OCI-LY3 (cell line): ENCODE measurements around the gene HAUS2.

Experiments used
- H2AFZ ChIP-seq: fragments of 200-600, 300-600 bp; shearing (Covaris generic); 2 replicates; pipeline ENCODE4 v1.6.0; 2014; ENCODE audit warnings: antibody characterized with exemption, low read depth, low read length
- H3K27ac ChIP-seq: fragments of 200-600, 300-600 bp; sonication (generic); 2 replicates; pipeline ENCODE4 v1.5.1; 2014; ENCODE audit warnings: mild to moderate bottlenecking, low read length, moderate library complexity, mixed read lengths
- H3K27me3 ChIP-seq: fragments of 200-600, 300-600 bp; sonication (generic); 2 replicates; pipeline ENCODE4 v1.6.1; 2014; ENCODE audit warnings: low read depth, low read length, mixed read lengths
- H3K36me3 ChIP-seq: fragments of 200-600, 300-600 bp; sonication (generic); replicated peaks from 2 replicates; pipeline ENCODE3; 2014; ENCODE audit warnings: low read depth, low read length, mixed read lengths
- H3K4me1 ChIP-seq: fragments of 300-600, 200-600 bp; sonication (generic); 2 replicates; pipeline ENCODE4 v1.6.1; 2014; ENCODE audit warnings: low read length, mixed read lengths
- H3K4me2 ChIP-seq: fragments of 200-600, 300-600 bp; sonication (generic); 2 replicates; pipeline ENCODE4 v1.6.1; 2014; ENCODE audit warnings: low read length, mixed read lengths
- H3K4me3 ChIP-seq: fragments of 300-600, 200-600 bp; sonication (generic); 2 replicates; pipeline ENCODE4 v1.5.1; 2014; ENCODE audit warnings: antibody characterized with exemption, mild to moderate bottlenecking, low read length, moderate library complexity
- H3K79me2 ChIP-seq: fragments of 300-600, 200-600 bp; shearing (Covaris generic); 2 replicates; pipeline ENCODE4 v1.6.1; 2014; ENCODE audit warnings: mild to moderate bottlenecking, low read length, mixed read lengths
- H3K9ac ChIP-seq: fragments of 300-600, 200-600 bp; shearing (Covaris generic); 2 replicates; pipeline ENCODE4 v1.6.0; 2014; ENCODE audit warnings: mild to moderate bottlenecking, low read length, moderate library complexity
- H3K9me3 ChIP-seq: fragments of 200-600, 300-600 bp; shearing (Covaris generic); 2 replicates; pipeline ENCODE4 v1.6.1; 2014; ENCODE audit warnings: low read length, mixed read lengths; ENCODE audit not compliant: insufficient read depth
- H4K20me1 ChIP-seq: fragments of 200-600, 300-600 bp; sonication (generic); 2 replicates; pipeline ENCODE4 v1.6.1; 2016; ENCODE audit warnings: low read length, mixed read lengths; ENCODE audit not compliant: insufficient read depth
- EZH2phosphoT487 ChIP-seq: fragments of 200-600 bp; shearing (Covaris generic); IDR thresholded peaks from 2 replicates; pipeline ENCODE4 v1.6.1; 2018; ENCODE audit warnings: antibody characterized with exemption, mixed run types, low read depth
- TF ChIP-seq, protein P1 (sequence below): fragments of 200-600, 300-600 bp; sonication (generic); IDR thresholded peaks from 2 replicates; pipeline ENCODE4 v1.5.1; 2014; ENCODE audit warnings: antibody characterized with exemption, low read length, low read depth

The HAUS2 gene

DNA sequence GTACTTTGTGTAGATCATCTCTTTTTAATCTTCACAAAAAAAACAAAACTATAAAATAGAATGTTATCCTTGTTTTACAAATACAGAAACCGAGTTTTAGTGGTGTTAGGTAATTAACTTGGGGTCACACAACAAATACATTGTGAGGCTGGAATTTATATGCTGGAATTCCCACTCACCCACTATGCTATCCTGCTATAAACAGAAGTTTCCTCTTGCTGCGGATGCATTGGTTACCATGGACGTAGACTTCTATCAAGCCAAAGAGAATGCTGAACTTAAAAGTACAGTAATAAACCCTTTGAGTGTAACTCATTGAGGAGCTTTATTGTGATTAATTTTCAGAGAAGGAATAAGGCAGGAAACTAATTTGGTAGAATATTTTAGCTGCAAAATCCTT lies 44.0 kb upstream of the HAUS2 start:
- H3K27me3 ChIP-seq: no peaks in the 10 kb centered on the region
- TF ChIP-seq, protein P1, sequence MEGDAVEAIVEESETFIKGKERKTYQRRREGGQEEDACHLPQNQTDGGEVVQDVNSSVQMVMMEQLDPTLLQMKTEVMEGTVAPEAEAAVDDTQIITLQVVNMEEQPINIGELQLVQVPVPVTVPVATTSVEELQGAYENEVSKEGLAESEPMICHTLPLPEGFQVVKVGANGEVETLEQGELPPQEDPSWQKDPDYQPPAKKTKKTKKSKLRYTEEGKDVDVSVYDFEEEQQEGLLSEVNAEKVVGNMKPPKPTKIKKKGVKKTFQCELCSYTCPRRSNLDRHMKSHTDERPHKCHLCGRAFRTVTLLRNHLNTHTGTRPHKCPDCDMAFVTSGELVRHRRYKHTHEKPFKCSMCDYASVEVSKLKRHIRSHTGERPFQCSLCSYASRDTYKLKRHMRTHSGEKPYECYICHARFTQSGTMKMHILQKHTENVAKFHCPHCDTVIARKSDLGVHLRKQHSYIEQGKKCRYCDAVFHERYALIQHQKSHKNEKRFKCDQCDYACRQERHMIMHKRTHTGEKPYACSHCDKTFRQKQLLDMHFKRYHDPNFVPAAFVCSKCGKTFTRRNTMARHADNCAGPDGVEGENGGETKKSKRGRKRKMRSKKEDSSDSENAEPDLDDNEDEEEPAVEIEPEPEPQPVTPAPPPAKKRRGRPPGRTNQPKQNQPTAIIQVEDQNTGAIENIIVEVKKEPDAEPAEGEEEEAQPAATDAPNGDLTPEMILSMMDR: no peak
- TF ChIP-seq EZH2phosphoT487: no peak
- no peak overlapping the region for H2AFZ ChIP-seq
- H3K9me3 ChIP-seq: no peaks in the 10 kb centered on the region
- no peaks in the 10 kb centered on the region; the same call in 1 of the 2 replicates for H4K20me1 ChIP-seq
- H3K4me2 ChIP-seq: peak overlapping the region; percentile 23
- no peak overlapping the region; the same call in 1 of the 2 replicates for H3K9ac ChIP-seq
- H3K4me1 ChIP-seq: peaks cover 27% of the 10 kb centered on the region
- no peak overlapping the region for H3K4me3 ChIP-seq
- peaks cover 8% of the 10 kb centered on the region for H3K36me3 ChIP-seq
- H3K79me2 ChIP-seq: peaks cover 41% of the 10 kb centered on the region
- no peak overlapping the region for H3K27ac ChIP-seq

DNA sequence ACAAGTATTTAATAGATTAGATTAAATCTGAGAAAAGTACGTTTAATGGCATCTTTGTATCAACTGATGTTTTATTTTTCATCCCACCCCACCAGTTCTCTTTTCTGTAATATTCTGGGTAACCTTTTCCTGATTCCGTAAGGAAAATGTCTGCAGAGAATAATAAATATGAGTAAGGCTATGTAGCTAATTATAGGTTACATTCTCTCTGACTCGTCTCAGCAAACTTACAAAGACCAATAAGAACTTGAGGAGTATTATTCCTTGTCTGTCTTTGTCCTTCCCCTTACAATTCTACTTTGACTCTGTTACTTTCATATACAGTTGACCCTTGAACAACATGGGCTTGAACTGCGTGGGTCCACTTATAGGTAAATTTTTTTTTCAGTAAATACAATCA lies 41.1 kb upstream of the HAUS2 start:
- Histone ChIP-seq H3K4me1 (peaks cover 26% of the 10 kb centered on the region), H3K27me3 (no peaks in the 10 kb centered on the region), H3K9ac (no peak overlapping the region), H3K9me3 (no peaks in the 10 kb centered on the region), H3K36me3 (peaks cover 6% of the 10 kb centered on the region), H3K4me2 (no peak overlapping the region), H4K20me1 (no peaks in the 10 kb centered on the region; the same call in 1 of the 2 replicates), H3K79me2 (peaks cover 17% of the 10 kb centered on the region), H3K4me3 (no peak overlapping the region), H2AFZ (no peak overlapping the region), H3K27ac (no peak overlapping the region)
- TF ChIP-seq EZH2phosphoT487: no peak
- TF ChIP-seq, protein P1: no peak

DNA sequence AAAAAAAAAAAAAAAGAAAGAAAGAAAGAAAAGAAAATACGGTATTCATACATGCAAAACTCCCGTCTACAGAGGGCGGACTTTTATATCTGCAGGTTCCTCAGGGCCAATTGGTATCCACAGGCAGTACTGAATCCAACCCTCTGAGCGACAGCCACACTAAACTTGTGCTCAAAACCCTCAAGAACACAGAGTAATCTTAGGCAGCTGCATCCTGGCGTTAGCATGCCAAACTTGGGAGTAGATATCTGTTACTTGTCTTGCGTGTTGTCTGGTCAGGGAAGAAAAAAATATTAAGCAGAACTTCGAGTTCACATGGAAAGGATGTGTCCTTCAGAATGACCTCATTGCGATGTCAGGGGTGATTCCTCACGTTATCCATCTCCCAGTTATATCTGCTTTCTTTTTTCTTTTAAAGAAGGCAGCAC lies 40.4 kb upstream of the HAUS2 start:
- no peaks in the 10 kb centered on the region for H3K27me3 ChIP-seq
- no peak overlapping the region for H3K4me2 ChIP-seq
- no peak overlapping the region for H3K4me3 ChIP-seq
- peaks cover 19% of the 10 kb centered on the region for H3K4me1 ChIP-seq
- no peaks in the 10 kb centered on the region; the same call in 1 of the 2 replicates for H4K20me1 ChIP-seq
- peaks cover 11% of the 10 kb centered on the region for H3K79me2 ChIP-seq
- TF ChIP-seq, protein P1: no peak
- TF ChIP-seq EZH2phosphoT487: no peak
- H2AFZ ChIP-seq: no peak overlapping the region
- H3K36me3 ChIP-seq: peaks cover 1% of the 10 kb centered on the region
- no peak overlapping the region for H3K9ac ChIP-seq
- H3K9me3 ChIP-seq: no peaks in the 10 kb centered on the region
- no peak overlapping the region for H3K27ac ChIP-seq

DNA sequence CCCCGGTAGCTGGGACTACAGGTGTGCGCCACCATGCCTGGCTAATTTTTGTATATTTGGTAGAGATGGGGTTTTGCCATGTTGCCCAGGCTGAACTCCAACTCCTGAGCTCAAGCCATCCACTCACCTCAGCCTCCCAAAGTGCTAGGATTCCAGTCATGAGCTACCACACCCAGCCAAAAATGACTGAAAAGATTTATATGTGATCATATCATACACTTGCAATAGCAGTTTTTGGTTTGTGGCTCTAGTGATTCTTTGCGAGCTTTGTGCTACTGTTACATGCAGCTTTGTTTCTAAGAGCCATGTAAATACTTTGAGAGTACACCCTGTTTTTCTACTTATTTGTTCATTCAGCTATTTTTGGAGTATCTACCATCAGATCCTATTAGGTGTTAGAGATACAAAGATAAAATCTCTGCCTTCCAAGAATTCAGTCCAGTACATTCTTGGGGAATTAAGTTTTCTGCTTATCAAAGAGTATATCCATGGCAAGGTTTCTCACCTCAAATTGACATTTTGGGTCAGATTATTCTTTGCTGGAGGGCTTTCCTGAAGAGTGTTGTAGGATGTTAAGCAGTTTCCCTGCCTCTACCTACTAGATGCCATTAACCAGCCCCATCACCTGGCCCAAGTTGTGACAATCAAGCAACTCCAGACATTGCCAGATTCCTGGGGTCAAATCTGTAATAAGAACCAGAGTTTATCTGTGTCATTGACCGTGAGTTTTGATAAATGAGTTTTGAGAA lies 38.2 kb upstream of the HAUS2 start:
- no peaks in the 10 kb centered on the region for H3K9me3 ChIP-seq
- H3K27ac ChIP-seq: no peak overlapping the region
- no peaks in the 10 kb centered on the region for H3K27me3 ChIP-seq
- no peak overlapping the region for H3K9ac ChIP-seq
- TF ChIP-seq, protein P1: no peak
- TF ChIP-seq EZH2phosphoT487: no peak
- H3K79me2 ChIP-seq: no peaks in the 10 kb centered on the region; the same call in 1 of the 2 replicates
- no peaks in the 10 kb centered on the region for H3K4me1 ChIP-seq
- no peak overlapping the region for H2AFZ ChIP-seq
- H3K4me3 ChIP-seq: no peak overlapping the region
- H3K36me3 ChIP-seq: peaks cover 8% of the 10 kb centered on the region
- H4K20me1 ChIP-seq: no peaks in the 10 kb centered on the region; the same call in 1 of the 2 replicates
- H3K4me2 ChIP-seq: no peak overlapping the region
